HepG2 (cell line): ENCODE results near the gene ADAMTS2. TPM values are rescaled to one million over a fixed set of nuclear protein-coding genes. Genes with fewer than 3 reads are reported as not detected.

Source experiments
- ATAC-seq: fragments of 200-7000 bp; cut with Tn5 transposase; 3 replicates; pipeline ENCODE4 v1.9.1; 2020; ENCODE audit warnings: mild to moderate bottlenecking, moderate library complexity
- BruUV-seq: library from RNA; stranded (reverse); fragments of 400-500 nt; replicated peaks from 2 replicates; lab custom pipeline; 2021; lab: Mats Ljungman, UMichigan
- CTCF ChIA-PET: fragments of 300-600 bp; formaldehyde crosslinking; extraction: SDS; loops from one replicate; lab custom pipeline; 2021; ENCODE audit warnings: low total read pairs, inconsistent platforms, low intra/inter-chr PET ratio; lab: Yijun Ruan, JAX
- POLR2A ChIA-PET: fragments of 350-600 bp; sonication (Branson Sonifier 250); formaldehyde crosslinking; loops from one replicate; lab custom pipeline; 2020; ENCODE audit warnings: antibody characterized with exemption, inconsistent platforms; lab: Yijun Ruan, JAX
- DNase-seq: peaks from one replicate; pipeline ENCODE4 v3.0.0-alpha.2; 2015; ENCODE audit warnings: low spot score
- FAIRE-seq: peaks from 3 replicates; lab custom pipeline; 2011; peaks lifted over from hg19 to GRCh38; lab: Jason Lieb, UNC
- H2AFZ ChIP-seq: one replicate; pipeline ENCODE4 v1.6.1; 2011; ENCODE audit warnings: low read length, inconsistent platforms
- H3K27ac ChIP-seq: fragments of 300-600 bp; 3 replicates; pipeline ENCODE4 v1.8.0; 2011; ENCODE audit warnings: mixed run types, mild to moderate bottlenecking, mixed read lengths, low read length, inconsistent platforms; ENCODE audit not compliant: insufficient read depth; ENCODE audit errors: extremely low read length
- H3K27me3 ChIP-seq, 2 experiments: fragments of 200-600 bp in 1 of 2; 2 replicates in 1 of 2; 3 replicates in 1 of 2; pipeline versions ENCODE4 v1.6.0 to v1.8.0; 2011; ENCODE audit warnings: low read length in 2 of 2, mild to moderate bottlenecking in 2 of 2, moderate library complexity in 2 of 2, inconsistent platforms in 1 of 2; ENCODE audit not compliant: insufficient read depth in 2 of 2, control insufficient read depth in 1 of 2
- H3K36me3 ChIP-seq, 2 experiments: fragments of 200-600 bp in 1 of 2; replicated peaks in 1 of 2; 2 replicates in 1 of 2; 3 replicates in 1 of 2; pipeline versions ENCODE4 v1.5.1 to v1.8.0; 2011; ENCODE audit warnings: low read length in 2 of 2, inconsistent platforms in 1 of 2; ENCODE audit not compliant: insufficient read depth in 2 of 2, control insufficient read depth in 1 of 2
- H3K4me1 ChIP-seq: 2 replicates; pipeline ENCODE4 v1.5.1; 2012; ENCODE audit warnings: low read length, inconsistent platforms; ENCODE audit not compliant: insufficient read depth
- H3K4me2 ChIP-seq: 2 replicates; pipeline ENCODE4 v1.6.0; 2011; ENCODE audit warnings: low read depth, low read length, inconsistent platforms
- H3K4me3 ChIP-seq, 3 experiments: fragments of 200-600 bp in 1 of 3; sonication (generic), shearing (Covaris generic) in 1 of 3; replicated peaks in 1 of 3; 2 replicates each; pipeline ENCODE4 v1.5.1; 2011 to 2016; ENCODE audit warnings: low read length in 3 of 3, inconsistent platforms in 2 of 3, low read depth in 2 of 3, mild to moderate bottlenecking in 2 of 3, control low read depth in 1 of 3, mixed read lengths in 1 of 3; ENCODE audit not compliant: insufficient read depth in 1 of 3
- H3K79me2 ChIP-seq: one replicate; pipeline ENCODE4 v1.6.1; 2011; ENCODE audit warnings: low read length, inconsistent platforms; ENCODE audit not compliant: insufficient read depth
- H3K9ac ChIP-seq: 2 replicates; pipeline ENCODE4 v1.6.0; 2011; ENCODE audit warnings: mild to moderate bottlenecking, low read depth, low read length, inconsistent platforms; ENCODE audit not compliant: insufficient read depth
- H3K9me3 ChIP-seq: 2 replicates; pipeline ENCODE4 v1.5.1; 2012; ENCODE audit warnings: mild to moderate bottlenecking, low read length
- H4K20me1 ChIP-seq: 2 replicates; pipeline ENCODE4 v1.6.0; 2011; ENCODE audit warnings: inconsistent platforms, mild to moderate bottlenecking, low read length, moderate library complexity; ENCODE audit not compliant: insufficient read depth
- BCLAF1 ChIP-seq: fragments of 450-650 bp; IDR thresholded peaks from 2 replicates; pipeline ENCODE4 v1.6.1; 2017; ENCODE audit warnings: mild to moderate bottlenecking
- FOXP1 ChIP-seq, 2 experiments: fragments of 450-650 bp in 1 of 2; IDR thresholded peaks; 2 replicates each; pipeline ENCODE4 v1.6.1; 2017 to 2018; ENCODE audit warnings: antibody characterized with exemption in 1 of 2
- ZNF530 ChIP-seq: sonication (generic); formaldehyde crosslinking; IDR thresholded peaks from 2 replicates; pipeline ENCODE4 v1.5.0; 2020; ENCODE audit warnings: low read depth, mild to moderate bottlenecking, missing genetic modification reagents
- WGBS: methylation state at CpG from one replicate; pipeline ENCODE4 v1.1.6; 2017; ENCODE audit warnings: low lambda C conversion rate; 5-methylcytosine and 5-hydroxymethylcytosine counted together
- in situ Hi-C: cut with HindIII; loops from 2 replicates; pipeline ENCODE4 v1.10.0; 2017; ENCODE audit warnings: low pct_unique_long_range_greater_than_20kb; ENCODE audit not compliant: extremely low pct_ligation_motif_present
- intact Hi-C: fragments of 100-400 bp; cut with micrococcal nuclease; formaldehyde crosslinking; loops from one replicate; pipeline ENCODE4 v1.10.0; 2022; ENCODE audit not compliant: unreplicated experiment
- polyA plus RNA-seq, 8 experiments: library from polyadenylated mRNA; depleted of rRNA in 3 of 8; stranded (reverse) in 7 of 8; unstranded in 1 of 8; fragments of >200 nt; fragmentation: Illumina TruSeq in 4 of 8; extraction: Trizol in 4 of 8; gene quantifications; 2 replicates each; pipeline versions ENCODE4 v1.2.1 to v1.2.3, GENCODE V29; 2011 to 2016; ENCODE audit warnings: low read depth in 4 of 8, missing spikeins in 1 of 8, mixed read lengths in 1 of 8; ENCODE audit not compliant: insufficient read depth in 1 of 8
- total RNA-seq, 5 experiments: library from RNA; depleted of rRNA; stranded (reverse); fragments of >200 nt; fragmentation: Illumina TruSeq; extraction: Trizol; gene quantifications; 2 replicates each; pipeline ENCODE4 v1.2.3, GENCODE V29; 2016; ENCODE audit warnings: low read depth in 1 of 5
- TF ChIP-seq, protein P1 (sequence below): sonication (generic); formaldehyde crosslinking; IDR thresholded peaks from 2 replicates; pipeline ENCODE4 v1.4.0; 2020; ENCODE audit warnings: missing genetic modification reagents
- TF ChIP-seq, protein P2 (sequence below): sonication (generic); formaldehyde crosslinking; IDR thresholded peaks from 2 replicates; pipeline ENCODE4 v1.4.0; 2020; ENCODE audit warnings: missing genetic modification reagents

The ADAMTS2 gene
- total and polyA plus RNA-seq, 2 of the 13 experiments (the other 11 are each of a cell fraction or from before 2014, with no cell fraction given), result 0.24 to 3.5 TPM

DNA sequence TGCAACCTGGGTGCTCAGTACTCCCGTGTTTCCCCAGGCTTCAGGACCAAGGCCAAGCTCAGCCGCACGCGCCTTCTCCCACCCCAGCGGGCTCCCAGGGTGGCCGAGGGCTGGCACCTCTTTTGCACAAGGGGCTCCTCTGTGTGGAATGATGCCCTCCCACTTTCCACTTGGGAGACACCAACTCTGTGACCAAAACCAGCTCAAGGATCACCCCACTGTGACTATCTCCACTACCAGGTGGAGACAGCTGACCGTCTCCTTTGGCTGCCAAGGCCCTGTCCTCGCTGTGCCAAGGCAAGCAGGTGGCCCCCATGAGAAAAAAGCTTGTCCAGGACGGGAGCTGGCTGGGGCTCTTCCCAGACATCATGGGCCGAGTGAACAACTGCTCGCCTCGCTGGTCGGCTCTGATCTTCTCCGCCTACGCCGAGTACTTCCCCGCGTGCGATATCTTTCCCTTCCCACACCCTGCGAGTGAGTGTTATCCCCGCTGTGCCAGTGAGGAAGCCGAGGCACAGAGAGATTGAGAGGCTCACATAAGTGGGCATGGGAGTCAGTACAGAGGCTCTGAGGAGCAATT lies 152.3 kb downstream of the ADAMTS2 start:
- no peak overlapping the region for H2AFZ ChIP-seq
- no peaks in the 10 kb centered on the region for H3K9me3 ChIP-seq
- ChIA-PET POLR2A (no interaction called here), CTCF (no interaction called here)
- no peaks in the 10 kb centered on the region for H4K20me1 ChIP-seq
- no peak for DNase-seq
- no peak for ATAC-seq
- WGBS, result 51% methylated on average over 19 of the region's 22 CpGs
- no peak overlapping the region for H3K4me2 ChIP-seq
- TF ChIP-seq BCLAF1 (no peak), FOXP1 (IDR thresholded peaks at IDR 0.05) (no peak), FOXP1 (CRISPR knock-in tag; IDR thresholded peaks at IDR 0.05) (no peak), ZNF530 (CRISPR knock-in tag) (no peak)
- TF ChIP-seq, protein P1, sequence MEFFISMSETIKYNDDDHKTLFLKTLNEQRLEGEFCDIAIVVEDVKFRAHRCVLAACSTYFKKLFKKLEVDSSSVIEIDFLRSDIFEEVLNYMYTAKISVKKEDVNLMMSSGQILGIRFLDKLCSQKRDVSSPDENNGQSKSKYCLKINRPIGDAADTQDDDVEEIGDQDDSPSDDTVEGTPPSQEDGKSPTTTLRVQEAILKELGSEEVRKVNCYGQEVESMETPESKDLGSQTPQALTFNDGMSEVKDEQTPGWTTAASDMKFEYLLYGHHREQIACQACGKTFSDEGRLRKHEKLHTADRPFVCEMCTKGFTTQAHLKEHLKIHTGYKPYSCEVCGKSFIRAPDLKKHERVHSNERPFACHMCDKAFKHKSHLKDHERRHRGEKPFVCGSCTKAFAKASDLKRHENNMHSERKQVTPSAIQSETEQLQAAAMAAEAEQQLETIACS (CRISPR knock-in tag), result no peak
- TF ChIP-seq, protein P2, sequence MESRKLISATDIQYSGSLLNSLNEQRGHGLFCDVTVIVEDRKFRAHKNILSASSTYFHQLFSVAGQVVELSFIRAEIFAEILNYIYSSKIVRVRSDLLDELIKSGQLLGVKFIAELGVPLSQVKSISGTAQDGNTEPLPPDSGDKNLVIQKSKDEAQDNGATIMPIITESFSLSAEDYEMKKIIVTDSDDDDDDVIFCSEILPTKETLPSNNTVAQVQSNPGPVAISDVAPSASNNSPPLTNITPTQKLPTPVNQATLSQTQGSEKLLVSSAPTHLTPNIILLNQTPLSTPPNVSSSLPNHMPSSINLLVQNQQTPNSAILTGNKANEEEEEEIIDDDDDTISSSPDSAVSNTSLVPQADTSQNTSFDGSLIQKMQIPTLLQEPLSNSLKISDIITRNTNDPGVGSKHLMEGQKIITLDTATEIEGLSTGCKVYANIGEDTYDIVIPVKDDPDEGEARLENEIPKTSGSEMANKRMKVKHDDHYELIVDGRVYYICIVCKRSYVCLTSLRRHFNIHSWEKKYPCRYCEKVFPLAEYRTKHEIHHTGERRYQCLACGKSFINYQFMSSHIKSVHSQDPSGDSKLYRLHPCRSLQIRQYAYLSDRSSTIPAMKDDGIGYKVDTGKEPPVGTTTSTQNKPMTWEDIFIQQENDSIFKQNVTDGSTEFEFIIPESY (CRISPR knock-in tag), result peak; percentile 46; the same call in 1 of the 2 replicates
- in situ Hi-C loops (no loop called here), intact Hi-C loops (no loop called here)
- no peaks in the 10 kb centered on the region for H3K36me3 ChIP-seq
- BruUV-seq, result no TSS peak
- H3K4me1 ChIP-seq, result peaks cover 18% of the 10 kb centered on the region
- H3K79me2 ChIP-seq, result no peaks in the 10 kb centered on the region
- H3K27me3 ChIP-seq, result peaks cover 0 to 20% of the 10 kb centered on the region in 2 experiments; a peak in 4 of 5 replicates
- no peak for FAIRE-seq
- H3K4me3 ChIP-seq, result no peak overlapping the region
- no peak overlapping the region for H3K9ac ChIP-seq
- no peak overlapping the region for H3K27ac ChIP-seq
